Measurements from ENCODE around the gene HSD17B8.

- TF ChIP-seq POLR2AphosphoS5 (IDR thresholded peaks at IDR 0.05), result no peak
- TF ChIP-seq CTCF (IDR thresholded peaks at IDR 0.05), result no peak
- TF ChIP-seq POLR2A (IDR thresholded peaks at IDR 0.05; ENCODE audit: low read depth), result no peak
- no peak for TF ChIP-seq EP300 (IDR thresholded peaks at IDR 0.05)
These were observed 954 bp downstream of the HSD17B8 start for GRCh38 chr6:33205191-33206026.
